Glomerular visceral epithelial cell (primary cell): ENCODE data around the gene ANKRD24.
"Not testable (repeated sequence)": the region's sequence is repeated elsewhere in the genome, so short reads cannot be mapped to it uniquely, and the experiment has no call there.

Experiments
- DNase-seq: peaks from one replicate; pipeline ENCODE4 v3.0.0-alpha.2; 2016; ENCODE audit errors: extremely low spot score

ANKRD24 gene

DNA sequence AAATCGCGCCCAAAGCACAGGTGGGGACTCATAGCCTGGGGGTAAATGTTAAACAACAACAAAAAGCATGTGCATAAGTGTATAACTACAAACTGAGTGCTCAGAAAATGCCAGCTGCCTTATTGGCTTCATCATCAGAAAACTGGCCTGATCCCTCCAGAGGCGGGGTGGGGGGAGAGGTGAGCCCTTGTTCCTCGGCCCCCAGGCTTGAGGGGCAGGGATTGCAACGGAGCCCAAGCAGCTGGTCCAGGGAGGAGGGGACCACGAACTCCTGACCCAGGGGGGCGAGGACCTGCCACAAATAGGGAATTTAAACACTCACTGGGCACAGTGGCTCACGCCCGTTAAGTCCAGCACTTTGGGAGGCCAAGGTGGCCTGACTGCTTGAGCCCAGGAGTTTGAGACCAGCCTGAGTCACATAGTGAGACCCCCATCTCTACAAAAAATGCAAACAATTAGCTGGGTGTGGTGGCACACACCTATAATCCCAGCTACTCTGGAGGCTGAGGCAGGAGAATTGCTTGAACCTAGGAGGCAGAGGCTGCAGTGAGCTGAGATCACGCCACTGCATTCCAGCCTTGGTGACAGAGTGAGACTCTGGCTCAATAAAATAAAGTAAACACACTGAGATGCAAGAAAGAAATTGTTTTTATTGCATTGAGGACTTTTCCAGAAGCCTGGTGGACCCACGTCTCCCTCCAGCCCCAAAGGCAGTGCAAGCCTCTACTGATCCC lies 8.8 kb upstream of the ANKRD24 start:
- DNase-seq = no peak

DNA sequence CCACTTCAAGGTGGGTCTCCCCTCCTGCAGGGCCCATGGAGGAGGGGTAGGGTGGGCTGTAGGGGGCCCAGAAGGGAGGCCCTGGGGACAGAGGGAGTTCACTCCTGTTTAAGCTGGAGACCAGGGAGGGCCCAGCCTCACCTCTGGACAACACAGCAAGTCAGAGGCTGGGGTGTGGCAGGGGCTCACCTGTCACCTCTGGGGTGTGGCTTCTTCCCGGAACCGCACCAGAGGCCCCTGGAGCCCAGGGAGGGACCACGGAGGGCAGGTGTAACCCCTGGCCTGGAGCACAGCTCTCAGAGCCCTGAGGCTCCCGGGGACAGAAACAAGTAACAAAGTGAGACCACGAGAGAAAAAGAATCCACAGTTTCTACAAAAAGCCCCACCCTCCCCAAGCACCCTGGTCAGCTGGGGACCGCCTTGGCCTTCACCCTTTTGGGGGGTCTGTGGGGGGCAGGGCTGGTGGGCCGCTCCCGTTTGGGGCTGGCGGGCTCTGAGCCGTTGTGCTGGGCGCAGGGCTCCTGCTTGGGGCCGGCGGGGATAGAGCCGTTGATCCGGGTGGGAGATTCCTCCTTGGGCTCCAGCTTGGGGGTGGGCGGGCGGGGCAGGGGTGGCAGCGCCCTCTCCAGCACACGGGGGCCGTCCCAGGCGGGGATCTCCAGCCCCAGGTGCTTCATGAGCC lies 8.1 kb upstream of the ANKRD24 start:
- no peak for DNase-seq

DNA sequence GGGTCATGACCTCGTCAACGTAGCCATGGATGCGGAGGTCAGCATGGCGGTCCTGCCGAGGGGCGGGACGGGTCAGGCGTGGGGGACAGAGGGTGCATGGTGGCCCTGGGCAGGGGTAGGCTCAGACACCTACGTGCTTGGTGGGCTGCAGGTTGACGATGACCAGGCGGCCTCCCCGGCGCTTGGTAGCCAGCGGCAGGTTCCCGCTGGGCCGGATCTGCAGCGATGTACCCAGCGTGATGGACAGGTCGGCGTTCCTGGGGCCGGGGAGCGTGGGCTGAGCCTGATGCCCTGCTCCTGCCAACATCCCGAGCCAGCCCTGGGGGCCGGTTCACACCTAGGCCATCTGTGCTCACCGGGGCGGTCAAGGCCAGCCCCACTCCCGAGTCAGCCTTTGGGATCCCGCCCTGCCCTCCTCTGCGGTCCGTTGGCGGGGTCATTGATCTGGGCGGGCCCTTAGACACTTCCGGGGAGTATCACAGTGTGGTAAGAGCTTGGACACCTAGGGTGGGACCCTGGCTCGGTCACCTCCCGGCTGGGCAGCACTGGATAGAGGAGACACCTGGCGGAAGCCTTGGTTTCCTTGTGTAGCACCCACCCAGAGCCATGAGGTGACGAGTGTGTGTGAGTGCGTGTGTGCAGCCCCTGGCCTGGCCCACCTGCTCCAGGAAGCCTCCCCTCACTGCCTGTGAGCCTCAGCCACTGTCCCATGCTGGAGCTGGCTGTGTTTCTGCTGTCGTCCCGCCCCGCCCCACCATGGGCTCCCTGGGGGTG lies 7.4 kb upstream of the ANKRD24 start:
- no peak for DNase-seq

DNA sequence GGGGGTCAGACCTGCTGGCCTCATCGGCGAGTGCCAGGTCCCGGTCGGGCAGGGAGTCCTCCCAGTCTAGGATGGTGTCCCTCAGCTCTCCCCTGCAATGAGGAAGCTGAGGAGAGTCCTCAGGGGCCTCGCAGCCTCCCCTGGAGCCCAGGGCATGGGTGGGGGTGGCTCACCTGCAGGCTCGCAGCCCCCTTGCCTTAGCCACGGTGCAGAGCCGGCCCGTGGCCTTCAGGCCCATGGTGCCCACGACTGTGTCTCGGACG lies 6.9 kb upstream of the ANKRD24 start:
- no peak for DNase-seq

DNA sequence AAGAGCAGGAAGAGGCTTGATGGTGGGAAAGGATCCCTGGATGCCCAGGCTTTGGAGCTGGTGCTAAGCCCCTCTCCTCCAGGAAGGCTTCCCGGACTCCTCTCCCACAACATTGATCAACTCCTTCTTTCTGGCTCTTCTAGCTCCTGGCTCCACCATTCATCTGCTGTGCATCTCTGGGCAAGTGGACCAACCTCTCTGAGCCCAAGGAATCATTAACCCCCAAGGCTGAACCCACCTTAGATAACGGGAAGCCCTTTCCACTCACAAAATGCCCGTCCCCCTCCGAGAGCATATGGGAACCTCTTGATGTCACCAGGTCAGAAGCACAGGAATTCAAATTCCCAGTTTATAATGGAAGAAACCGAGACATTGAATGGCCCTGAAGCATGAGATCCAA lies 5.3 kb upstream of the ANKRD24 start:
- DNase-seq = no peak

DNA sequence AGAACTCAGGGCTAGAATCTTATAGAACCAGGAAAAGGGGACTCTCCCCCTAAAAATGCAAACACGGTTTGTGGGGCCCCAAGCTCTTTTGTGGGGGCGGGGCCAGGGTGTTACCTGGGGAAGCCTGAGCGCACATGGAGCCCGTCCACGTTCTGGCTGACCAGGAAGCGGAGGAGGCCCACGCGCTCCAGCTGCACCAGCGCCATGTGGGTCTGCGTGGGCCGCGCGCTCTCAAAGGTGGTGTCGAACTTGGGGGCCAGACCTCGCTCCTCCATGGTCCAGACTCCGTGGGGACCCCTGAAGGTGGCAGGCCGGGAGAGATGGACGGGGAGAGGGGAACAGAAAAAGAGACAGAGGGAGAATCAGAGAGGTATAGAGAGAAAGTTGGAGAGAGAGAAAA lies 3.5 kb upstream of the ANKRD24 start:
- DNase-seq = no peak

DNA sequence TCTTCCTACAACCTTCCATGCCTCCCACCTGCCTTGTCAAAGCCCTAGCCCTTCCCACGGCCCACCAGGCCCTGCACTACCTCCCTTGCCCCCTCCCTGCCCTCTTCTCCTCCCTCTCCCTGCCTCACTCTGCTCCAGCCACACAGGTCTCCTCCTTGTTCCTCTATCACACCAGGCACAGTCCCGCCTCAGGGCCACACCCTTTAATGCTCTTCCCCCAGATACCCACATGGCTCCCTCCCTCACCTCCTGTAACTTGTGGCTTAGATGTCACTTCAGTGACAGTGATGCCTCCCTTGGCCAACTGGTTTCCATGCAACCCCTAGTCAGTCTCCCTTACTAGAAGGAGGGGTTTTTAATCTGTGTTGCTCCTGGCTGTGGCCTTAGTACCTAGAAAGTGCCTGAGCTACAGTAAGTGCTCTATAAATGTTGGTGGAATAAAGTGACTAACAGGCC lies 1.4 kb upstream of the ANKRD24 start:
- no peak for DNase-seq

DNA sequence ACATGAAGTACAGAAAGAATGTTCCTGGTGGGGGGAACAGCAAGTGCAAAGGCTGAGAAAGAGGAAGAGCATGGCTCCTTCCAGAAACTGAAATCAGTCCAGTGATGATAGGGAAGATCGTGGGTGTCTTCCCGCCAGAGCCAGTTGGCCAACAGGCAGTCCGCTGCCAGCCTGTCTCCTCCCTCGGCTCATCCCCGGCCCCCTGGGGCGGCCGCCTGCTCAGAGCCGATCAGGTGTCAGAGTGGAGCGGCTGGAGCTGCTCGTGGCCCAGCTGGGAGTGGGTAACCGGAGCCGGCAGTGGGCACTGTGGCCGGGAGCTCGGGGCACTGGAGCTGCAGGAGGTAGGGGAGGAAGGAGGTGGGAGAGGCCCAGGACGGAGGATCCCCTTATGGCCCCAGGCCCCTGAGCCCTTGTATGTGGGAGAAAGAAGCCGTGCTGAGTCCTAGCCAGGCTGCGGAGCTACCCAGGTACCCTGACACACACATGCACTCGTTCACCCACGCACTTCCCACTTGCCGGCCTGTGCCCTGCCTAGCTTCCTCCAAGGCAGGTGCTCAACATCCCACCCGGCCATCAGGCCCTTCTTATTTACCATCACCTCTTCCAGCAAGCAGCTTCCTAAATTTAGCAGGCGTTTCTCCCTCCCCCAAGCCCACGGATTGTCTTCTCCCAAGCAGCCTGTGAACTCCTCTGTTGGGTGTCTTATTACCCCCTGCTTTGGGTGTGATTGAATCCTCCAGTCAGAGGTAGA lies 1.7 kb downstream of the ANKRD24 start:
- no peak for DNase-seq

DNA sequence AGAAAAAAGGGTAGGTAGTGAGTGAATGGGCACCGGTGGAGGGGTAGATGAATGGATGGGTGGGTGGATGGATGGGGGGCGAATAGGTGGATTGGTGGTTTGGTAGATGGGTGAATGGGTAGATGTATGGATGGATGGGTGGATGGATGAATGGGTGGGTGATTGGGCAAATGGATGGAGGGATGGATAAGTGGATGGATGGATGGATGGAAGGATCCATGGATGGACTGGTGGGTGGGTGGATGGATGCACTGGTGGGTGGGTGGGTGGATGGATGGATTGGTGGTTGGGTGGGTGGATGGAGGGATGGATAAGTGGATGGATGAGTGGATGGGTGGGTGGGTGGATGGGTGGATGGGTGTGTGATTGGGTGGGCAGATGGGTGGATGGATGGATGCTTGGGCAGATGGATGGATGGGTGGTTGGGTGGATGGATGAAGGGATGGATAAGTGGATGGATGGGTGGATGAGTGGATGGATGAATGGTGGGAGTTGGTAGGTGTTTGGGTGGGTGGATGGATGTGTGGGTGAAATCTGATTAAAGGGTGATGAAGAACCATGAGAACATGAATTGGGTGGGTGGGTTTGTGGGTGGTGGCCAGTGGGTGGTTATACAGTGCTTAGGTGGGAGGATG lies 2.3 kb downstream of the ANKRD24 start:
- DNase-seq = no peak

DNA sequence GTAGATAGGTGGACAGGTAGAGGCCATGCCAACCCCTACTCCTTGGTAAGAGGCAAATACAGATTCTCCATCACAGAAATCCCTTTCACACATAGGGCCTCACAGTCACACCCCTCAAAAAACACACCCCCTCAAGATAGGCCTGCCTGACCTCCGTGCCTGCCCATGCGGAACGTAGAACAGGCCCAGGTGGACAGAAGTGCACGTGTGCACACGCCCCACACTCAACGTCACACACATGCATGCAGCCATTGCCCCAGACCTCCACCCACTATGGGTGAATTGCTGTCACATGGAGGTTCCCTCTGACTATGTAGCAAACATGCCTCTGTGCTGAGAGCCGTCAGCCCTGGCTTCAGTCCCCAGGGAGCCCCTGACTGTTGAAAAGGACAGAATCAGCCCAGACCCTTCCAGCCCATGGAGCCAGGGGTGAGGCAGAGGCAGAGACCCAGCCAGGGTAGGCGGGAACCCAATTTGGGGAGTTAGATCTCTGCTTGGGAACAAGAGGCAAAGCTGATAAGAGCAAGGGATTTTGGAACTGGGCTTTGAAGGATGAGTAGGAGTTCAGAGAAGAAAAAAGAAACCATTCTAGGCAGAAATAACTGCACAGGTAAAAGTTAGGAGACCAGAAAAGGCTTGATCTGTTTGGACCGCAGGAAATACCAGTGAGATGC lies 3.1 kb downstream of the ANKRD24 start:
- no peak for DNase-seq

DNA sequence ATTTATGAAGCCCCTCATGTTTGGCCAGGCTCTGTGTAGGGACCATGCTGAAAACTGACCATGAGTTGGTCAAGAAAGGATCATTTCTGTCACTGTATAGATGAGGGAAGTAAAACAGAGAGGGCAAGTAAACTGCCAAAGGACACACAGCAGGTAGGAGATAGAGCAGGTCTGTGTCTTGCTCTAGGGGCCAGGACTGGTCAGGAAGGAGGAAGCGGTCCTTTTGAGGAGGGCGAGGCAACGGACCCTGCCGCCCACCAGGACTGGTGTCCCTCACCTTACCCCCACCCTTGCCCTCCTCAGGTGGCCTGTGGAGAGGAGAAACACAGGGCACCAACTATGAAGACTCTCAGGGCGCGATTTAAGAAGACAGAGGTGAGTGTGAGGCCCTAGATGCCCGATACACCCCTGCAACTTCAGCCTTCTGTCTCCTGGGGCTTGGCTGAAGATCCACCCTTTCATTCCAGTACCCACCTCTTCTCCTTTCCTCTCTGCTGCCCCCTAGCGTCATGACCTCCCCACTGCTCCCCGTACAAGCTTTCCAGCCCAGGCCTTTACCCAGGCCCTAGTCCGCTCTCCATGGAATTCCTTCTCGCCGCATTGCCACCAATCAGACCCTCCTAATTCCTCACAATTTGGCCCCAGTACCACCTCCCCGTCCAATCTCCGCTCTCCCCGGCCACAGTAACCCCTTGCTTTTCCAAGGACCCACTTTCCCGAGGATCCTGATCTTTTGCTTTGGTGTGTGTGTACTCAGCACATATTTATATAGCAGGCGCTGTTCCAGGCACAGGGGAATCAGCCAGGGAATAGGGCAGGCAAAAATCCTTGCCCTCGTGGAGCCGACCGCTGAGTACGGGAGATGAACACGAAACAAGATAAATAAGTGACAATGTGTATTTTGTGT lies 3.9 kb downstream of the ANKRD24 start:
- DNase-seq = peak; percentile 78

DNA sequence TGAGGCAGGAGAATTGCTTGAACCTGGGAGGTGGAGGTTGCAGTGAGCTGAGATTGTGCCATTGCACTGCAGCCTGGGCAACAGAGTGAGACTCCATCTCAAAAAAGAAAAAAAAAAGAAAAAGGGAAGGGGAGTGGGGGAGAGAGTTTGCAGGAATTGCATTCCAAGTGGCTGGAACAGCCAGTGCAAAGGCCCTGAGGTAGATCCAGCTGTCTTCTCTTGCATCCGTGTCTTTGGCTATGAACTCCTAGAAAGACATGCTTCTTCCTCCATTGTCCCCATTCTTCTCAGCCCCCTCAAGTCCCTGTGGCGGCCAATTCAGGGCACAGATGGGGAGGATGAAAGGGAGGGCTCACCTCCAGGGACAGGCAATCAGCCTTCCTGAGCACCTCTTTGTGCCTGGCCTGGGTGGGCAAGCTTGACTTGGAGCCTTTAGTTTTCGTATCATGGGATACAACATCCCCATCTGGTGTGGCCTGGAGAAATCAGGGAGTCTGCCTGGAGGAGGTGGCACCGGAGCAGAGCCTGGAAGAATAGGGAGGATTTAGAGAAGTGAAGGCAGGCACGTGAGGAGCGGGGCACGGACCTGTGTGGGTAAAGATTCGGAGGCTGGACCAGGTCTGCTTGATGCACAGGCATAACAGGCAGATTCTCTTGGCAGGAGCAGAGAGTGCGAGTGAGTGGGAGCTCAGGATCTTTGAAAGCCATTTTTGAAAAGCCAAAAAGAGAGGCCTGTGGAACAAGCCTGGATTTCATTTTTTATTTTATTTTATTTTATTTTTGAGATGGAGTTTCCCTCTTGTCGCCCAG lies 5.0 kb downstream of the ANKRD24 start:
- no peak for DNase-seq

DNA sequence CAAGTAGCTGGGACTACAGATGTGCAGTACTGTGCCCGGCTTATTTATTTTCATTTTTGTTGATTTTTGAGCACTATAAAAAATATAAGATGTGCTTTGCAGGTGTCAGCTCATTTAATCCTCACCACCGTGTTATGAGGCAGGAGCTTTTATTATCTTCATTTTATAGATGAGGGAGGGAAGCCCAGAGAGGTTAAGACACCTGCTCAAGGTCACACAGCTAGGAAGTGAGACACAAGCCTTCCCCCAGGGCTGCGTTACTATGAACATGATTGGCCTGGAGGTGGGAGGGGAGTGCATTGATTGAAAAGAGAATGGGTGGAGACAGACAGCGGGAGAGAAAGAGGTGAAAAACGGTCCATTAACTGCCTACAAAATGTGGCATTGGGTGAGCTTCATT lies 7.2 kb downstream of the ANKRD24 start:
- DNase-seq = no peak

DNA sequence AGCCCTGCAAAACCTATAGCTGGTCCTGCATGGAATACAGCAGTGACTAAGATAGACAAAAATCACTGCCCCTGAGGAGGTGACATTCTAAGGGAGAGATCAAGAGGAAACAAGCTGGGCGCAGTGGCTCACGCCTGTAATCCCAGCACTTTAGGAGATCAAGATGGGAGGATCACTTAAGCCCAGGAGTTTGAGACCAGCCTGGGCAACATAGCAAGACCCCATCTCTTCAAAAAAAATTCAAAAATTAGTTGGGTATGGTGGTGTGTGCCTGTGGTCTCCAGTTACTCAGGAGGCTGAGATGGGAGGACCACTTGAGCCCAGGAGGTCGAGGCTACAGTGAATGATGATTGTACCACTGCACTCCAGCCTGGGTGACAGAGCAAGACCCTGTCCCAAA lies 10.0 kb downstream of the ANKRD24 start:
- not testable (repeated sequence) for DNase-seq

DNA sequence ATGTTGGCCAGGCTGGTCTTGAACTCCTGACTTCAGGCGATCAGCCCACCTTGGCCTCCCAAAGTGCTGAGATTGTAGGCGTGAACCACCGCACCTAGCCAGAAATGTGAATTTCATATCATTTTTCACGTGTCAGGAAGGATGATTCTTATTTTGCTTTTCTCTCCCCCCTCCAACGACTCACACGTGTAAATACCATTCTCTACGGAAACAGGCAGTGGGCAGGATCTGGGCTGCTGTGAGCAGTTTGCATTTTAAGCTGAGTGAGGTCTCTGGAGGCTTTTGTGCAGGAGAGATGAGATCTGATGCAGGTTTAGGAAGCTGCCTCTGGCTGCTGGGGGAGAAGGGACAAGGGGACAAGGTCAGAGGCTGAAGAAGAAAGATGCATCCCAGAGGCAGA lies 11.9 kb downstream of the ANKRD24 start:
- DNase-seq = no peak

DNA sequence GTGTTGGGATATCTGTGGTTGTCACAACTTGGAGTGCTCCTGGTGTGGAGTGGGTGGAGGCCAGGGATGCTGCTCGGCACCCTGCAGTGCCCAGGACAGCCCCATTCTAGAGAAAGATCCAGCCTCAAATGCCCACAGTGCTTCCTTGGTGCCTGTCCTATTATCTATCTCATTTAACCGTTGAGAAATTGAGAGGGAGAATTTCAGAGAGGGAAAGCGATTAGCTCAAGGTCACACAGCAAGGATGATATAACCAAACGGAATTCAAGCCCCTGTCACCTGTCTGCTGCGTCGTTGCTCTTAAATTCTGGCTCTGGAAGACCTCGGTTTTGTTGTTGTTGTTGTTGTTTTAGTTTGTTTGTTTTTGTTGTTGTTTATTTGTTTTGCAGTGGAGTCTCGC lies 13.5 kb downstream of the ANKRD24 start:
- DNase-seq = no peak

DNA sequence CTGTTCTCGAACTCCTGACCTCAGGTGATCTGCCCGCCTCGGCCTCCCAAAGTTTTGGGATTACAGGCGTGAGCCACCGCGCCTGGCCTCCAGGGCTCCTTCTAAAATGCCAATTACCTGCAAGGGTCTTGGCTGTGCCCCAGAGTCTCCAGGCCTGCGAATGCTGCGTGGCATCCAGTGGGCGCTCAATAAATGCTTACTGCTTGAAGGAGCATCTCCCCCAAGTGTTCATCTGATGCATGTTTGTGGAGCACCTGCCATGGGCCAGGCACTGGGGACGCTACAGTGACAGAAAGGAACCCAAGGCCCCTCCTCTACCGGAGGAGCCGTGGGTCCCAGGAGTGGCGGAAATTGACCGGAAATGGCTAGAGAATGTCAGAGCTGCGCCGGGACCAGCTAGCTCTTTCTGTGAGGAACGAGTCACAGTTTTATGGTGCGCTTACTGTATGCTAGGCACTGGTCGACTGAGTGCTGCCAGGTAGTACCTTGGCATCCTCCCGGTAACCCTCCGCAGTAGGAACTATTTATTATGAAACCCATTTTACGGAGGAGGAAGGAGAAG lies 14.2 kb downstream of the ANKRD24 start:
- DNase-seq = no peak

DNA sequence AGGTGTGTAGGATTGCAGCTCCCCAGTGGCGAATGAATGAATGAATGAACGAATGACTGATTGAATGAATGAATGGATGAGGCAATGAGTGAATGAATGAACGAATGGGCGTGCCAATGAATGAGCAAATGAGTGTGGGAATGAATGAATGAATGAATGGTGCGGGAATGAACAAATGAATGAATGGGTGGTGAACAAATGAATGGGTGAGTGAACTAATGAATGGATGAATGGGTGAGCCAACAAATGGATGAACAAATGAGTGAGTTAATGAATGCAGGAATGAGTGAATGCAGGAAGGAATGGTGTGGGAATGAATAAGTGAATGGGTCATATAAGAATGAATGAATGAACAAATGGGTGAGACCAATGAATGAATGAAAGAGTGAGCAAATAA lies 14.7 kb downstream of the ANKRD24 start:
- DNase-seq = no peak
